IMR-90 (cell line): ENCODE data around the gene DIPK1B. TPM values are rescaled to one million over a fixed set of nuclear protein-coding genes. Genes with fewer than 3 reads are reported as not detected.

ENCODE experiments used
- ATAC-seq: fragments of 200-7000 bp; cut with Tn5 transposase; 2 replicates; pipeline ENCODE4 v1.9.1; 2020; ENCODE audit warnings: low read depth, mild to moderate bottlenecking, moderate library complexity
- BruUV-seq: library from RNA; stranded (reverse); fragments of 400-500 nt; replicated peaks from 2 replicates; lab custom pipeline; 2021; lab: Mats Ljungman, UMichigan
- CTCF ChIA-PET: fragments of 300-600 bp; formaldehyde crosslinking; extraction: SDS; loops from one replicate; lab custom pipeline; 2021; ENCODE audit warnings: antibody characterized with exemption; lab: Yijun Ruan, JAX
- POLR2A ChIA-PET: fragments of 300-600 bp; sonication (Branson Sonifier 250); formaldehyde crosslinking; loops from one replicate; lab custom pipeline; 2022; ENCODE audit warnings: antibody characterized with exemption; ENCODE audit not compliant: unreplicated experiment; lab: Charles Lee
- DNase-seq: peaks from one replicate; pipeline ENCODE4 v3.0.0; 2013
- H2AFZ ChIP-seq: replicated peaks from 2 replicates; pipeline ENCODE3; 2013; ENCODE audit warnings: low read length, mild to moderate bottlenecking; ENCODE audit not compliant: poor library complexity
- H2AK5ac ChIP-seq: 2 replicates; pipeline ENCODE4 v1.6.1; 2013; ENCODE audit warnings: low read depth, low read length, inconsistent platforms
- H2AK9ac ChIP-seq: replicated peaks from 2 replicates; pipeline ENCODE3; 2013; ENCODE audit warnings: mild to moderate bottlenecking, low read depth, low read length, moderate library complexity; ENCODE audit not compliant: poor library complexity
- H2BK120ac ChIP-seq: 2 replicates; pipeline ENCODE4 v1.6.1; 2013; ENCODE audit warnings: low read depth, low read length, inconsistent platforms
- H2BK15ac ChIP-seq: 3 replicates; pipeline ENCODE4 v1.6.1; 2013; ENCODE audit warnings: low read depth, low read length, inconsistent platforms
- H2BK20ac ChIP-seq: 2 replicates; pipeline ENCODE4 v1.6.1; 2013; ENCODE audit warnings: low read depth, mild to moderate bottlenecking, inconsistent platforms, low read length, moderate library complexity
- H2BK5ac ChIP-seq: 2 replicates; pipeline ENCODE4 v1.6.1; 2013; ENCODE audit warnings: mild to moderate bottlenecking, low read depth, low read length, inconsistent platforms; ENCODE audit not compliant: poor library complexity, severe bottlenecking
- H3K14ac ChIP-seq: replicated peaks from 2 replicates; pipeline ENCODE4 v1.6.1; 2013; ENCODE audit warnings: low read depth, low read length, inconsistent platforms
- H3K18ac ChIP-seq: 2 replicates; pipeline ENCODE4 v1.6.1; 2013; ENCODE audit warnings: low read depth, low read length, control low read depth
- H3K23ac ChIP-seq: 2 replicates; pipeline ENCODE4 v1.6.1; 2013; ENCODE audit warnings: low read depth, low read length, inconsistent platforms
- H3K27ac ChIP-seq: 2 replicates; pipeline ENCODE4 v1.5.1; 2013; ENCODE audit warnings: mild to moderate bottlenecking, control low read depth, low read length; ENCODE audit not compliant: insufficient read depth
- H3K27me3 ChIP-seq: 2 replicates; pipeline ENCODE4 v1.6.1; 2013; ENCODE audit warnings: low read length; ENCODE audit not compliant: control insufficient read depth, insufficient read depth
- H3K36me3 ChIP-seq: 2 replicates; pipeline ENCODE4 v1.6.1; 2013; ENCODE audit warnings: low read length, mixed read lengths; ENCODE audit not compliant: control insufficient read depth, insufficient read depth
- H3K4ac ChIP-seq: 2 replicates; pipeline ENCODE4 v1.6.1; 2013; ENCODE audit warnings: low read depth, low read length, inconsistent platforms
- H3K4me1 ChIP-seq: 2 replicates; pipeline ENCODE4 v1.6.1; 2013; ENCODE audit warnings: low read length, mixed read lengths; ENCODE audit not compliant: control insufficient read depth, insufficient read depth
- H3K4me2 ChIP-seq: 2 replicates; pipeline ENCODE4 v1.6.1; 2013; ENCODE audit warnings: low read depth, mild to moderate bottlenecking, control low read depth, low read length, moderate library complexity
- H3K4me3 ChIP-seq: 2 replicates; pipeline ENCODE4 v1.5.1; 2013; ENCODE audit warnings: low read depth, mild to moderate bottlenecking, control low read depth, low read length, moderate library complexity; ENCODE audit not compliant: insufficient read depth
- H3K56ac ChIP-seq: 2 replicates; pipeline ENCODE4 v1.6.1; 2013; ENCODE audit warnings: low read length, inconsistent platforms; ENCODE audit not compliant: insufficient read depth; ENCODE audit errors: extremely low read depth
- H3K79me1 ChIP-seq, 2 experiments: 2 replicates each; pipeline ENCODE4 v1.6.1; 2013; ENCODE audit warnings: low read length in 2 of 2, inconsistent platforms in 1 of 2, low read depth in 1 of 2
- H3K9ac ChIP-seq: 2 replicates; pipeline ENCODE4 v1.6.1; 2013; ENCODE audit warnings: low read depth, low read length, control low read depth
- H3K9me1 ChIP-seq: 2 replicates; pipeline ENCODE4 v1.6.1; 2013; ENCODE audit warnings: low read length, inconsistent platforms; ENCODE audit not compliant: insufficient read depth
- H3K9me3 ChIP-seq: 2 replicates; pipeline ENCODE4 v1.6.1; 2013; ENCODE audit warnings: low read length; ENCODE audit not compliant: control insufficient read depth, insufficient read depth
- H4K20me1 ChIP-seq: 2 replicates; pipeline ENCODE4 v1.6.1; 2013; ENCODE audit warnings: low read length, inconsistent platforms; ENCODE audit not compliant: insufficient read depth
- H4K5ac ChIP-seq: 2 replicates; pipeline ENCODE4 v1.6.1; 2013; ENCODE audit warnings: mild to moderate bottlenecking, low read depth, low read length, control low read depth
- H4K8ac ChIP-seq, 2 experiments: 2 replicates each; pipeline ENCODE4 v1.6.1; 2013; ENCODE audit warnings: low read depth in 2 of 2, low read length in 2 of 2, control low read depth in 1 of 2, inconsistent platforms in 1 of 2
- H4K91ac ChIP-seq: 2 replicates; pipeline ENCODE4 v1.6.1; 2013; ENCODE audit warnings: low read depth, low read length, inconsistent platforms; ENCODE audit not compliant: insufficient read depth
- BHLHE40 ChIP-seq: fragments of 150-350 bp; IDR thresholded peaks from 2 replicates; pipeline ENCODE4 v1.6.1; 2016; ENCODE audit warnings: mild to moderate bottlenecking, low read depth, low read length
- CEBPB ChIP-seq: IDR thresholded peaks from 2 replicates; pipeline ENCODE4 v1.6.1; 2012; ENCODE audit warnings: low read depth, low read length, improper control_type of control experiment
- CTCF ChIP-seq: conservative IDR thresholded peaks from 2 replicates; pipeline ENCODE4 v1.5.1; 2012; ENCODE audit warnings: mild to moderate bottlenecking, low read depth, low read length, improper control_type of control experiment
- ELK1 ChIP-seq: fragments of 150-350 bp; IDR thresholded peaks from 2 replicates; pipeline ENCODE4 v1.6.1; 2016; ENCODE audit warnings: low read depth, mild to moderate bottlenecking, low read length, moderate library complexity, borderline replicate concordance
- FOS ChIP-seq: fragments of 150-350 bp; IDR thresholded peaks from 2 replicates; pipeline ENCODE4 v1.6.1; 2016; ENCODE audit warnings: low read depth, low read length
- MAZ ChIP-seq: IDR thresholded peaks from 2 replicates; pipeline ENCODE4 v1.6.1; 2012; ENCODE audit warnings: low read depth, mild to moderate bottlenecking, low read length, improper control_type of control experiment, moderate library complexity, borderline replicate concordance
- MXI1 ChIP-seq: IDR thresholded peaks from 2 replicates; pipeline ENCODE4 v1.6.1; 2012; ENCODE audit warnings: low read depth, mild to moderate bottlenecking, low read length, moderate library complexity, borderline replicate concordance
- NFE2L2 ChIP-seq: fragments of 150-350 bp; IDR thresholded peaks from 2 replicates; pipeline ENCODE4 v1.6.1; 2016; ENCODE audit warnings: low read depth, mild to moderate bottlenecking, low read length
- RAD21 ChIP-seq: IDR thresholded peaks from 2 replicates; pipeline ENCODE4 v1.6.1; 2012; ENCODE audit warnings: low read length, improper control_type of control experiment
- RCOR1 ChIP-seq: IDR thresholded peaks from 2 replicates; pipeline ENCODE4 v1.6.1; 2012; ENCODE audit warnings: mild to moderate bottlenecking, low read length, improper control_type of control experiment; ENCODE audit not compliant: insufficient replicate concordance
- RFX5 ChIP-seq: IDR thresholded peaks from 2 replicates; pipeline ENCODE4 v1.8.0; 2012; ENCODE audit warnings: low read depth, mild to moderate bottlenecking, low read length, moderate library complexity
- WGBS, 2 experiments: methylation state at CpG; one replicate each; pipeline versions ENCODE4 v1.1.5 to v1.1.7; 2013; ENCODE audit warnings: missing lambda C conversion rate in 2 of 2; ENCODE audit not compliant: insufficient read length in 1 of 2; ENCODE audit errors: extremely low coverage in 2 of 2; 5-methylcytosine and 5-hydroxymethylcytosine counted together
- dilution Hi-C: fragments of 300-500 bp; cut with HindIII; formaldehyde crosslinking; loops from one replicate; pipeline ENCODE4 v1.14.3; 2018; ENCODE audit warnings: low sequenced_read_pairs; ENCODE audit not compliant: unreplicated experiment
- in situ Hi-C: fragments of 300-500 bp; cut with MboI; formaldehyde crosslinking; loops from 3 replicates; pipeline ENCODE4 v1.14.3; 2019; ENCODE audit warnings: low sequenced_read_pairs, inconsistent platforms, mixed read lengths
- intact Hi-C: fragments of 100-400 bp; cut with micrococcal nuclease; formaldehyde crosslinking; loops from 2 replicates; pipeline ENCODE4 v1.10.0; 2022
- polyA plus RNA-seq, 3 experiments: library from polyadenylated mRNA; depleted of rRNA; stranded (reverse); fragments of >200 nt; gene quantifications; 2 replicates each; pipeline ENCODE4 v1.2.3, GENCODE V29; 2012; ENCODE audit warnings: low replicate concordance in 1 of 3
- total RNA-seq: library from RNA; depleted of rRNA; stranded (reverse); fragments of >200 nt; gene quantifications from 2 replicates; pipeline ENCODE4 v1.2.3, GENCODE V29; 2012
- TF ChIP-seq, protein P1 (sequence below): fragments of 150-350 bp; IDR thresholded peaks from 2 replicates; pipeline ENCODE4 v1.6.1; 2017; ENCODE audit warnings: mild to moderate bottlenecking, antibody characterized with exemption, low read length, low read depth

The DIPK1B gene
- total and polyA plus RNA-seq, 2 of the 4 experiments (the other 2 are of a cell fraction), result 3.4 to 7.1 TPM

GRCh38 chr9:136734837-136735496 lies 22.6 kb downstream of the DIPK1B start:
- Histone ChIP-seq H3K36me3 (no peaks in the 10 kb centered on the region), H4K8ac (no peak overlapping the region), H3K9ac (no peak overlapping the region), H4K5ac (no peak overlapping the region), H2BK15ac (no peak overlapping the region), H3K23ac (no peak overlapping the region), H3K14ac (no peak overlapping the region), H3K4ac (no peak overlapping the region), H3K27me3 (peaks cover 23% of the 10 kb centered on the region), H3K9me3 (no peaks in the 10 kb centered on the region), H2BK120ac (no peak overlapping the region), H2AK9ac (no peak overlapping the region), H2AFZ (no peak overlapping the region), H2BK20ac (no peak overlapping the region), H3K27ac (no peak overlapping the region), H4K20me1 (no peaks in the 10 kb centered on the region), H2AK5ac (no peak overlapping the region), H3K4me2 (no peak overlapping the region), H4K91ac (no peak overlapping the region), H3K79me1 (peaks cover 0 to 15% of the 10 kb centered on the region in 2 experiments; a peak in 2 of 4 replicates), H3K56ac (no peak overlapping the region), H3K4me1 (no peaks in the 10 kb centered on the region), H3K4me3 (no peak overlapping the region), H2BK5ac (no peak overlapping the region), H3K9me1 (no peaks in the 10 kb centered on the region), H3K18ac (no peak overlapping the region)
- WGBS, 2 experiments, result 76% methylated on average over 6 of the region's 12 CpGs; no CpG with 5 or more reads in 1 of the 2 experiments
- DNase-seq (no peak), ATAC-seq (no peak)
- CTCF ChIA-PET, result interaction anchor here (1.2 kb wide), 1 partner anchor 23 kb away, joined by 7 read pairs; the partner anchor contains the start of gene LCN8
- intact Hi-C loops (no loop called here), dilution Hi-C loops (no loop called here), in situ Hi-C loops (no loop called here)
- POLR2A ChIA-PET, result interaction anchor here (0.5 kb wide), 1 partner anchor 15 kb away, joined by 3 read pairs; no protein-coding TSS in a partner anchor
- TF ChIP-seq FOS (no peak), MXI1 (no peak), ELK1 (no peak), RAD21 (no peak), BHLHE40 (no peak), CEBPB (no peak), MAZ (no peak), NFE2L2 (no peak), RCOR1 (no peak), RFX5 (no peak), CTCF (no peak)
- TF ChIP-seq, protein P1, sequence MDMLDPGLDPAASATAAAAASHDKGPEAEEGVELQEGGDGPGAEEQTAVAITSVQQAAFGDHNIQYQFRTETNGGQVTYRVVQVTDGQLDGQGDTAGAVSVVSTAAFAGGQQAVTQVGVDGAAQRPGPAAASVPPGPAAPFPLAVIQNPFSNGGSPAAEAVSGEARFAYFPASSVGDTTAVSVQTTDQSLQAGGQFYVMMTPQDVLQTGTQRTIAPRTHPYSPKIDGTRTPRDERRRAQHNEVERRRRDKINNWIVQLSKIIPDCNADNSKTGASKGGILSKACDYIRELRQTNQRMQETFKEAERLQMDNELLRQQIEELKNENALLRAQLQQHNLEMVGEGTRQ, result no peak
- no TSS peak for BruUV-seq
